ENCODE data around the gene FAXC.
"Not testable (repeated sequence)": the region's sequence is repeated elsewhere in the genome, so short reads cannot be mapped to it uniquely, and the experiment has no call there.

Gene FAXC

DNA sequence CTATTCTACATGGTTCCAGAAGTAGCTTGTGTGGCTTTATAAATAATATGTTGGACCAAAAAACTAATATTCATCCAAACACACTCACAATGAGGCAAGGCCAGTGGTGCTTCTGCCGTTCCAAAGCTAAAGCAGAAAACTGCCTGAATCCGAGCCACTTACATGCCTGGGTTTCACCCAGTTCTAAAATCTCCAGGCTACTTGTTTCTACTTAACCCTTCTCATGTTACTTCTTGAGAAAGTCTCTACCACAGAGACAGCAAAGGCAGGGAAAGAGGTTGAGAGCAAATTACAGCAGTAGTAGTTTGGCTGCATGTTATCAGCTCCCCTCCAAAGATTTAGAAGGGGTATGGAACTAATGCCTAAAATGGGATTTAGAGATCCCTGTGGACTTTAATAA lies 62.0 kb downstream of the FAXC start:
- DNase-seq = no peak

GRCh38 chr6:99285881-99286280 lies 63.6 kb downstream of the FAXC start:
- DNase-seq = no peak

GRCh38 chr6:99282479-99283062 lies 66.9 kb downstream of the FAXC start:
- no peak for DNase-seq

GRCh38 chr6:99276747-99277146 lies 72.7 kb downstream of the FAXC start:
- no peak for DNase-seq

DNA sequence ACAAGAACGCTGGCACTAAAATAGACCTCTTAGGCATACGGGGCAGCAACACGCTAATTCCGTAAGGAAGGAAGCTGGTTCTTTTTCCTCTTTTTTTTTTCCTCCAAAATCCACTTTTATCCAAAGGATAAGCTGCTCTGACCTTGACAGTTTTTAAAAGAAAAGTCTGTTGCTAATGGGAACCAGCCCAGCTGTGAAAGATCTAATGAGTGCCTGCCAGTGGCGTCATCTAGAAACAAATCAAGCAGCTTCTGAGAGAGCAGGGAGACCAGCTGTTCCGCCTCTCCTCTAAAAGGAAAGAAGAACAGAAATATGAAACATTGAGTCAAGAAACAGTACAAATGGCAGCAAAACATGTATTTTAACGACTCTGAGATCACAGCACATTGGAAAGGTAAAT lies 78.6 kb downstream of the FAXC start:
- DNase-seq = peak in 2 of 58 donors; percentile 20 to 23

DNA sequence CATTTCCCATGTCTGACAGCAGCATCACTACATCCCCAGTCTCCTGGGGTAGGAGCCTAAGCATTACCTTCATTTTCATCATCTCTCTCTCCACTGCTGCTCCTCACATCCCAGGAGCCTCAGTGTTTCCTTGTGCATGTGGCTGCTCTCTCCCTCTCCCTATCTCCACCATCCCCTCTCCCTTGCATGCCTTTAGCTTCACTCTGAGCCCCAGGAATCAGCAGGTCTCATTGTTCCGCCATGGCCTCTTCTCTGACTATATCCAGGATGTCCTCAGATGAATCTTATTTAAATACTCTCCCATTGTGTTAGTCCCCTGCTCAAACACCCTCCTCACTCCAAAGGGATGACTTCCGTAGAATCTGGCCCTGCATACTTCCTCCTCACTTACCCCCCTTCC lies 79.4 kb downstream of the FAXC start:
- DNase-seq = no peak

DNA sequence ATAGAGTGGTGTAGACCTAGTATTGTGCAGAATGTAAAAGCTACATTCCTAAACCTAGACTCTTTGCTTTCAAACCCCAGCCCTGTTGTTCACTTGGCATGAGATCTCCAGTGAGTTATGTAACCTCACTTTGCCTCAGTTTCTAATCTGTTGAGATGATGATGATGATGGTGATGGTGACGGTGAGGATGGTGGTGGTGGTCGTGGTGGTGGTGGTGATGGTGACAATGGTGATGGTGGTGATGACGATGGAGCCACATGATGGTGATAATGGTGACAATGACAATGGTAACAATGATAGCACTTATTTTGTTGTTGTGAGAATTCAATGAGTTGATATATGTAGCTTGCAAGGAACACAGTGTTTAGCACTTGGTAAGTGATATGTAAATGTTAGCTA lies 80.3 kb downstream of the FAXC start:
- DNase-seq = no peak

DNA sequence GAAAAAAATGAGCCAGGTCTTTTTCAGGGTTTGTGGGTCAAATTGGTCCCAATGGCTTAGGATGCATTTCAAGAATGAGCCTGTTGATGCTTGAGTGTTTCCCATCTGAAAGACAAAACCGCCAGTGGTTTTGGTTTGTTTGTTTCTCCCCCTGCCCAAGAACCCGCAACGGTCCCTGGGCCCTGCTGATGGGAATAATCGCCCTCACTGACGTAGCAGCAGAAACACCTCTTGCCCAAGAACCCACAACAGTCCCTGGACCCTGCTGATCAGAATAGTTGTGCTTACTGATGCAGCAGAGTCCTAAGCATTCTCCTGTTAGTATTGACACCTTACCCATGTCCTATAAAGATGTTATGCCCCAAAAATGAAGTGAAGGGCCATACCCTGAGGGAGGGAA lies 82.5 kb downstream of the FAXC start:
- not testable (repeated sequence) for DNase-seq

- DNase-seq = not testable (repeated sequence)
Measured at GRCh38 chr6:99265447-99265846, 84.0 kb downstream of the FAXC start.

- peak in 4 of 58 donors; percentile 2 to 5 (median 3) for DNase-seq
Measured at GRCh38 chr6:99254616-99255550, 94.6 kb downstream of the FAXC start.

DNA sequence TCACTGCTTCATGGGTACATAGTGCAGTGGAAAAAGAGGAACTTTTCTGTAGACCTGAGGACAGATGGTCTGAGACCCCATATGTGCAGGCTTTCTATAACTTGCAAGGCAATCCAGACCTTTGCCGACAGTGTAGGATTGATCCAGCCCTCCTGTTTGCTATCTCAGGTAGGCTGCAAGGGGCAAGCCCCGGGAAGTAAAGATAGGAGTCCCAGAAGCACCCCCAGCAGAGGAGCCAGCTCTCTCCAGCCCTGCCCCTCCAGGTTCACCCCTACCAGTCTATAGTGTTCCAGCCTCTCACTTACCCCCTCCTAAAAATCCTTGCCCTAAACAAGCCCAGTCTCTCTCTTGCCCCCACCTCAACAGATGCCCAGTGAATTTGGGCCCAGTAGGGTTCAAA lies 96.2 kb downstream of the FAXC start:
- DNase-seq = no peak

DNA sequence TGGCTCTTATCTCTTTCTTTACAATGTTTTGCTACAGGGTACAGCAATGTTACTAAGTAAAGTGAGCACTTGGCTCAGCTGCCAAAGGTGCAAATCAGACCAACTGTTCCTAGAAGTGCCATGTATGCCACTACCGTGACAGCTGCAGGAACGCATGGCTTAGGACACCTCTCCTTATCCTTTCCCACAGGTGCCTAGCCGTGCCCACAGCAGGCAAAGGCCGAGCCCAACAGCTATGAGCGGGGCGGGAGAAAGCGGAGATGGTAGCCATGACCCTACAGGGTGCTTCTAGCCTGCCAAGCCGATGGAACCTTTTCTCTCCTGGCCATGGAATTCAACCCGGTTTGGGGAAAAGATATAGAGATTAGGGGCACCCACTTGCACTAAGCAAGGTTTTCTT lies 97.1 kb downstream of the FAXC start:
- DNase-seq = no peak

- no peak for DNase-seq
Measured at GRCh38 chr6:99250476-99250875, 99.0 kb downstream of the FAXC start.

DNA sequence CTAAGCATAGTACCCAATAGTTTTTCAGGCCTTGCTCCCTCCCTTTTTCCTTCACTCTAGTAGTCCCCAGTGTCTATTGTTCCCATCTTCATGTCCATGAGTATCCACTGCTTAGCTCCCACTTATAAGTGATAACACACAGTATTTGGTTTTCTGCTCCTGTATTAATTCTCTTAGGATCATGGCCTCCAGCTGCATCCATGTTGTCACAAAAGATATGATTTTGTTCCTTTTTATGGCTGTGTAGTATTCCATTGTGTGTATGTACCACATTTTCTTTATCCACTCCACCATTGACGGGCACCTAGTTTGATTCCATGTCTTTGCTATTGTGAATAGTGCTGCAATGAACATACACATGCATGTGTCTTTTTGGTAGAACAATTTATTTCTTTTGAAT lies 102.9 kb downstream of the FAXC start:
- no peak for DNase-seq

GRCh38 chr6:99241905-99242534 lies 107.5 kb downstream of the FAXC start:
- DNase-seq = peak in 29 of 58 donors; percentile 0 to 35 (median 5)

DNA sequence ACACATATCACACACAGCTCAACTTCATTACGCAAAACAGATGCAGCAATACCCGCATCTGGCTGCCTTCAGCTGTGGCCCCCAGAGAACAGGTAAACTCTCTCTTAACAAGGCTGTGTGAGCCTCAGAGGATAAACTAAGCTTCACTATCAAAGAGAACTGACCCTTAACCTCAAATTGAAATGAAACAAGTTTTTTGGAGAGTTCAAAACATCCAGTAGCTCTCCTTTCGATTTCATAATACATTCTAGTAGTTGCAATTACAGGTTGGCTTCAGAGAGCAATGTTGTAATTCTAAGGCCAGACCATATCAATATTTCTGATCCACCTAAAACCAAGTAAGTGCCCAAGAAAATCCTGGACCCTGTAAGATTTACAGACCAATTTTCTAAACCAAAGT lies 113.5 kb downstream of the FAXC start:
- no peak for DNase-seq

DNA sequence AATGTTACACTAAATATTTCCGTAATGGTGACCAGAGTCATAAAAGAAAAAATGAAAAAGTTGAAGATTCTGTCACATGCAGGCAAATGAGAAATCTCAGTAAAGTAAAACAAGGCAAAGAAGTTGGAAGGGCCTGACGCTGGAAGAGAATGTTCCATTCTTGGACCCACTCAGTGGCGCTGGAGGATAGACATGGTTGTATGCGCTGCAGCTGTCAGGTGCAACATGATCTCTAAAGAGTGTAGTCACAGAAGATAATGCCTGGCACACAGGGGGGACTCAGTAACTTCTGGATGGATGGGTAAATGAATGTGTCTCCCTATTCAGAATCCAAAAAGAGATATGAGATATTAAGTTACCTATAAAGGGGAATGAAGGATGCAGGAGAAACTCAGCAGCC lies 116.3 kb downstream of the FAXC start:
- no peak for DNase-seq

GRCh38 chr6:99232056-99232455 lies 117.4 kb downstream of the FAXC start:
- DNase-seq = no peak

GRCh38 chr6:99225172-99225571 lies 124.3 kb downstream of the FAXC start:
- no peak for DNase-seq

Data from anterior cingulate cortex (tissue), 58 donors.